IgD-negative memory B cell (primary cell): ENCODE results near the gene CEP55. TPM values are rescaled to one million over a fixed set of nuclear protein-coding genes. Genes with fewer than 3 reads are reported as not detected.
"Not testable (repeated sequence)": the region's sequence is repeated elsewhere in the genome, so short reads cannot be mapped to it uniquely, and the experiment has no call there.

Source experiments
- H3K27ac Mint-ChIP-seq, 3 donors: one replicate each; pipeline ENCODE4 v1.8.0; 2020 to 2022; ENCODE audit warnings: mild to moderate bottlenecking in 3 of 3, mixed read lengths in 3 of 3, moderate library complexity in 1 of 3
- H3K27me3 Mint-ChIP-seq: one replicate; pipeline ENCODE4 v1.8.0; 2021; ENCODE audit warnings: mixed read lengths
- H3K36me3 Mint-ChIP-seq: one replicate; pipeline ENCODE4 v1.8.0; 2020; ENCODE audit warnings: mild to moderate bottlenecking, mixed read lengths
- H3K4me1 Mint-ChIP-seq, 3 donors: one replicate each; pipeline ENCODE4 v1.8.0; 2020 to 2022; ENCODE audit warnings: mixed read lengths in 3 of 3, mild to moderate bottlenecking in 1 of 3
- H3K4me3 Mint-ChIP-seq, 4 donors: one replicate each; pipeline ENCODE4 v1.8.0; 2020 to 2022; ENCODE audit warnings: mild to moderate bottlenecking in 4 of 4, mixed read lengths in 4 of 4, moderate library complexity in 3 of 4
- H3K9me3 Mint-ChIP-seq, 3 donors: one replicate each; pipeline ENCODE4 v1.8.0; 2020 to 2021; ENCODE audit warnings: mixed read lengths in 3 of 3, mild to moderate bottlenecking in 1 of 3
- polyA plus RNA-seq: library from polyadenylated mRNA; unstranded; fragments of 300-500 nt; fragmentation: Illumina TruSeq; gene quantifications from one replicate; pipeline ENCODE4 v1.2.3, GENCODE V29; 2021

CEP55 gene
- polyA plus RNA-seq, 1 donor from 2014 or later: 0.53 TPM

DNA sequence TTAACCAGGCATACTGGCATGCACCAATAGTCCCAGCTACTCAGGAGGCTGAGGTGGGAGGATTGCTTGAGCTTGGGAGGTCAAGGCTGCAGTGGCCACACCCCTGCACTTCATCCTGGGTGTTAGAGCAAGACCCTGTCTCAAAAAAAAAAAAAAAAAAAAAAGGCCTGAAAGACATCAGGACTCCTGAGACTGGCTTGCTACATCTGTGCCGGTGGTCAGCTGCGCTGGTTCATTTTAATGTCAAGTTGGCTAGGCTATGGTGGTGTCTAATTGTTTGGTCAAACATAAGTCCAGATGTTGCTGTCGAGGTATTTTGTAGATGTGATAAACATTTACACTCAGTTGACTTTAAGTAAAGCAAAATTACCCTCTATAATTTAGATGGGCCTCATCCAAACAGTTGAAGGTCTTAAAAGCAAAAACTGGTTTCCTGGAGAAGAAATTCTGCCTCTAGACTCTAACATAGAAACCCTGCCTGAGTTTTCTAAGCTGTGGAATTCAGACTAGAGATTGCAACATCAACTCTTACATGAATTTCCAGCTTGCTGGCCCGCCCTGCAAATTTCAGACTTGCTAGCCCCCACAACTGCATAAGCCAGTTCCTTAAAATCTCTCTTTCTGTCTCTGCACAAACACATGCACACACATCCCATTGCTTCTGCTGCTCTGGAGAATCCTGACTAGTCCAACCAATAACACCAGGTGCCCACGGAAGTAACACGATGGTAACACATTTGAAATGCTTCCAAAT lies 32.5 kb upstream of the CEP55 start:
- H3K36me3 Mint-ChIP-seq: peaks cover 3% of the 10 kb centered on the region
- H3K4me1 Mint-ChIP-seq: peaks cover 8 to 18% (median 15%) of the 10 kb centered on the region in 3 donors
- no peaks in the 10 kb centered on the region for H3K9me3 Mint-ChIP-seq
- no peak overlapping the region for H3K4me3 Mint-ChIP-seq
- no peak overlapping the region for H3K27ac Mint-ChIP-seq
- H3K27me3 Mint-ChIP-seq: no peaks in the 10 kb centered on the region

- peaks cover 8 to 18% (median 15%) of the 10 kb centered on the region in 3 donors for H3K4me1 Mint-ChIP-seq
- no peaks in the 10 kb centered on the region for H3K9me3 Mint-ChIP-seq
- peaks cover 3% of the 10 kb centered on the region for H3K36me3 Mint-ChIP-seq
- no peaks in the 10 kb centered on the region for H3K27me3 Mint-ChIP-seq
- no peak overlapping the region for H3K4me3 Mint-ChIP-seq
- H3K27ac Mint-ChIP-seq: no peak overlapping the region
Observed at GRCh38 chr10:93464776-93465388, 31.5 kb upstream of the CEP55 start.

- Mint-ChIP-seq H3K27ac (no peak overlapping the region), H3K9me3 (no peaks in the 10 kb centered on the region), H3K4me3 (no peak overlapping the region), H3K27me3 (no peaks in the 10 kb centered on the region), H3K4me1 (peaks cover 8 to 18% (median 14%) of the 10 kb centered on the region in 3 donors), H3K36me3 (peaks cover 3% of the 10 kb centered on the region)
Observed at GRCh38 chr10:93465806-93466675, 30.4 kb upstream of the CEP55 start.

GRCh38 chr10:93467635-93468034 lies 28.8 kb upstream of the CEP55 start:
- H3K27ac Mint-ChIP-seq, H3K27me3 Mint-ChIP-seq, H3K4me3 Mint-ChIP-seq, H3K9me3 Mint-ChIP-seq, H3K36me3 Mint-ChIP-seq: not testable (repeated sequence)
- peaks cover 5 to 17% (median 5%) of the 10 kb centered on the region in 3 donors for H3K4me1 Mint-ChIP-seq

GRCh38 chr10:93468461-93469213 lies 27.8 kb upstream of the CEP55 start:
- H3K27me3 Mint-ChIP-seq: no peaks in the 10 kb centered on the region
- H3K27ac Mint-ChIP-seq: no peak overlapping the region
- peaks cover 2% of the 10 kb centered on the region for H3K36me3 Mint-ChIP-seq
- no peak overlapping the region for H3K4me3 Mint-ChIP-seq
- no peaks in the 10 kb centered on the region for H3K9me3 Mint-ChIP-seq
- H3K4me1 Mint-ChIP-seq: peaks cover 0 to 13% (median 0%) of the 10 kb centered on the region in 3 donors

DNA sequence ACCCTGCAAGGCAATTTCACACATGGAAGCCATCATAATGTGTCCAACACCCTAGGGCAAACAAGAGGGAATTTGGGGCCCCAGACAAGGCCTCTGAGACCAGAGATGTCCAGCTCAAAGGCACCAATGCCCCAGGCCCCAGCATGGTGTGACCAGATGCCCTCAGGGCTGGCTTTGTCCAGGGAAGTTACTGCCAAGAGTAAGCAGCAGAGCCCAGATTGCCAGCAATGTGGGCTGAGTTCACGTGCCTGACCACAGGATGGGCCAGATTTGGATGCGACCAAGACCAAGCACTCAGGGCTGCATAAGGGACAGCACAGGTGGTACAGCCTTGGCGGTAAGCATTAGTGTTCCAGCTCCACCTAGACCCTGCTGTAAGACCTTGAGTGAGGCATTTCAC lies 27.0 kb upstream of the CEP55 start:
- no peak overlapping the region for H3K27ac Mint-ChIP-seq
- no peaks in the 10 kb centered on the region for H3K9me3 Mint-ChIP-seq
- no peaks in the 10 kb centered on the region for H3K27me3 Mint-ChIP-seq
- H3K36me3 Mint-ChIP-seq: peaks cover 2% of the 10 kb centered on the region
- H3K4me1 Mint-ChIP-seq: peaks cover 0 to 5% (median 0%) of the 10 kb centered on the region in 3 donors
- H3K4me3 Mint-ChIP-seq: no peak overlapping the region

DNA sequence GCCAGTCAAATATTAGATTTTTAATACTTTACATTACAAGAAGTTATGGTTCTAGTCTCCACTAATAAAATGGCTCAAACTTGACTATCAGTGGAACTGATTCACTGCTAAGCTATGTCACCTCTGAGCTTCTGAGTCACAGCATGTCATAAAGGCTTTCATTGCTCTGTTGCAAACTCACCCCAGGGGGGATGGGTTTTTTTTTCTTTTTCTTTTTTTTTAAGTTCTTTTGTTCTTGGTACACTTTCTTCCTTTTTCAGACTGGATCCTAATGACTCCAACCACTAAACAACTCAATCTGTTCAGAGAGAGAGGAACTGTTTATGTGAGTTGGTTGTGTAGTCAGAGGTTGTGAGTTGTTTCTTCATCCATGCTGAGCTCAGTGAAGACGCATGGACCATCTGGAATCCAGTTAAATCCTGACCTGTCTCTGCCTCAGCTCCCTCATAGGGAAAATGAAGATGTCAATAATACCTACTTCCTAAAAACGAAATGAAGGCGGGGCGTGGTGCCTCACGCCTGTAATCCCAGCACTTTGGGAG lies 25.2 kb upstream of the CEP55 start:
- H3K4me1 Mint-ChIP-seq: no peaks in the 10 kb centered on the region
- no peak overlapping the region for H3K4me3 Mint-ChIP-seq
- H3K36me3 Mint-ChIP-seq: peaks cover 2% of the 10 kb centered on the region
- H3K27ac Mint-ChIP-seq: no peak overlapping the region
- H3K27me3 Mint-ChIP-seq: no peaks in the 10 kb centered on the region
- H3K9me3 Mint-ChIP-seq: no peaks in the 10 kb centered on the region

DNA sequence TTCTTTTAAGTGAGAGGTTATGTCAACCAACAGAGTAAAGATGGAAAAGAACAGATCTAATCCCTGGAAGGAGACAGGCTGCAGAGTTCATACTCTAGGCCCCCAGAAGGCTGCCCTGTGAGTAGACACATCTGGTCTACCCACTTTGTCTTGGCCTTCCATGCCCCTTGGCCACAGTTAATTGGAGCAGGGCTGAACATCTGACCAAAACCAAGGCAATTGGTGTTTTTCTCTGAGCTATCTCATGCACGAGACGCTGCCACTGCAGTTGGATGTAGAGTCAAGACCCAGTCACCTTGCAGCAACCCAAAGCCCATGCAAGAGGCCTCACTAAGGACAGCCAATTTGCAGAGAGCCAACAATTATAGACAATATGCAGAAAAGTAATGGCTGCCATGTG lies 23.3 kb upstream of the CEP55 start:
- Mint-ChIP-seq H3K4me3 (no peak overlapping the region), H3K27me3 (no peaks in the 10 kb centered on the region), H3K9me3 (no peaks in the 10 kb centered on the region), H3K27ac (no peak overlapping the region), H3K4me1 (no peaks in the 10 kb centered on the region), H3K36me3 (no peaks in the 10 kb centered on the region)

GRCh38 chr10:93473804-93474472 lies 22.5 kb upstream of the CEP55 start:
- H3K27me3 Mint-ChIP-seq: no peaks in the 10 kb centered on the region
- no peak overlapping the region for H3K27ac Mint-ChIP-seq
- H3K9me3 Mint-ChIP-seq: no peaks in the 10 kb centered on the region
- no peaks in the 10 kb centered on the region for H3K4me1 Mint-ChIP-seq
- H3K4me3 Mint-ChIP-seq: no peak overlapping the region
- H3K36me3 Mint-ChIP-seq: no peaks in the 10 kb centered on the region

GRCh38 chr10:93475227-93475626 lies 21.2 kb upstream of the CEP55 start:
- no peaks in the 10 kb centered on the region for H3K36me3 Mint-ChIP-seq
- H3K9me3 Mint-ChIP-seq: no peaks in the 10 kb centered on the region
- no peak overlapping the region for H3K4me3 Mint-ChIP-seq
- H3K27me3 Mint-ChIP-seq: no peaks in the 10 kb centered on the region
- no peaks in the 10 kb centered on the region for H3K4me1 Mint-ChIP-seq
- no peak overlapping the region for H3K27ac Mint-ChIP-seq

- Mint-ChIP-seq H3K9me3 (no peaks in the 10 kb centered on the region), H3K4me3 (peak overlapping the region in 1 of 4 donors; percentile 14), H3K27me3 (peaks cover 4% of the 10 kb centered on the region), H3K36me3 (no peaks in the 10 kb centered on the region), H3K27ac (no peak overlapping the region), H3K4me1 (no peaks in the 10 kb centered on the region)
Observed at GRCh38 chr10:93475871-93476270, 20.5 kb upstream of the CEP55 start.

- Mint-ChIP-seq H3K36me3 (no peaks in the 10 kb centered on the region), H3K4me3 (no peak overlapping the region), H3K27ac (no peak overlapping the region), H3K27me3 (peaks cover 9% of the 10 kb centered on the region), H3K4me1 (peaks cover 0 to 6% (median 6%) of the 10 kb centered on the region in 3 donors), H3K9me3 (no peaks in the 10 kb centered on the region)
Observed at GRCh38 chr10:93476756-93477155, 19.7 kb upstream of the CEP55 start.

DNA sequence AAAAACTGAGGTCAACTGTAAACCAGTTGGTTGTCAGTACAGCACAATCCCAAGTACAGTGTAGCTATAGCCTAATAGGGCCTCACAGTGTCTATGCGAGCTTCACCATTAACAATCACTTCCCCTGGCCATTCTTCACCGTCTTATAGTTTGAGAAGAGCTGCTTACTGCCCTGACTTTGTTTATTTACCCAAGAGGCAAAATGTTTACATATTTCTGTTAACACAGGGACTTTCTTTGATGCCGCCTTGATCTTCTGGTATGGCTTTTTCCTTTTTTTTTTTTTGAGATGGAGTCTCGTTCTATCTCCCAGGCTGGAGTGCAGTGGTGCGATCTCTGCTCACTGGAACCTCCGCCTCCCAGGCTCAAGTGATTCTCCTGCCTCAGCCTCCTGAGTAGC lies 17.5 kb upstream of the CEP55 start:
- H3K27ac Mint-ChIP-seq: no peak overlapping the region
- H3K36me3 Mint-ChIP-seq: no peaks in the 10 kb centered on the region
- H3K9me3 Mint-ChIP-seq: no peaks in the 10 kb centered on the region

DNA sequence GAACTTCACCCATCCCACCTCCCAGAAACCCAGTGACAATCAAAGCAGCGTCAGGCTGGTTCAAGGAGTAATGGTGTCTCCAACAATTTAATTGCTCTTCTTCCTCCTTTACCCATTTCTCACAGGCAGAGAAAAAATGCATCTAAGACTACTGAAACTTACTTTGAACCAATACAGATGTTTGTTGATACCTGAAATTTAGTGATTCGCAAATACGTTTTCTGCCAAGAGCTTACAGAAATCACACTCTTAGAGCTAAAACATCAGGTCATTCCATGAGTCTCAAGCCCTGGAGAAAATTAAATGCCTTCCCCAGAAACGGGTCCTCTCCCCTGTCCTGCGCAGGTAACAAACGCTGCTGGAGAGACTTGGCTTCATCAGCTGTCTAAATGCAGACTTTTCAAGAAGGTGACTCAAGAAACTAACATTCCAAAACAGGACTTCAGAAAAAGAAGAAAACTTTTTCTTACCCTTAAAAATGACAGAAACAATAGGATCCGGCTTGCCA lies 14.7 kb upstream of the CEP55 start:
- Mint-ChIP-seq H3K4me1 (peaks cover 4 to 15% (median 13%) of the 10 kb centered on the region in 3 donors), H3K4me3 (peak overlapping the region; percentile 72 to 91 (median 84)), H3K9me3 (no peaks in the 10 kb centered on the region), H3K27me3 (peaks cover 17% of the 10 kb centered on the region), H3K27ac (peak overlapping the region in 1 of 3 donors; percentile 32), H3K36me3 (no peaks in the 10 kb centered on the region)

More for the DNA sequence above, 17.5 kb upstream of the CEP55 start:
- peaks cover 16% of the 10 kb centered on the region for H3K27me3 Mint-ChIP-seq
- H3K4me3 Mint-ChIP-seq: no peak overlapping the region
- H3K4me1 Mint-ChIP-seq: peaks cover 4 to 15% (median 13%) of the 10 kb centered on the region in 3 donors
